HCT116 (cell line): Measurements from ENCODE around the gene KCNH2.

ENCODE experiments used
- CTCF ChIP-seq, 3 experiments: fragments of 200-600 bp in 1 of 3; sonication (generic) in 1 of 3; IDR thresholded peaks in 2 of 3; conservative IDR thresholded peaks in 1 of 3; 2 replicates each; pipeline ENCODE4 v1.5.1; 2012 to 2017; ENCODE audit warnings: low read depth in 2 of 3, low read length in 2 of 3, antibody characterized with exemption in 1 of 3, borderline replicate concordance in 1 of 3, control low read depth in 1 of 3, mild to moderate bottlenecking in 1 of 3, mixed read lengths in 1 of 3, mixed run types in 1 of 3, moderate library complexity in 1 of 3; ENCODE audit not compliant: insufficient read depth in 1 of 3
- EGR1 ChIP-seq: IDR thresholded peaks from 2 replicates; pipeline ENCODE4 v1.6.1; 2012; ENCODE audit warnings: low read depth
- EZH2 ChIP-seq: fragments of 200-600 bp; sonication (generic); IDR thresholded peaks from 2 replicates; pipeline ENCODE4 v1.6.1; 2017; ENCODE audit warnings: antibody characterized with exemption, mixed run types
- EZH2phosphoT487 ChIP-seq: fragments of 200-600 bp; IDR thresholded peaks from 2 replicates; pipeline ENCODE4 v1.6.1; 2018; ENCODE audit warnings: antibody characterized with exemption, borderline replicate concordance
- MAX ChIP-seq: IDR thresholded peaks from 2 replicates; pipeline ENCODE4 v1.6.1; 2012
- POLR2A ChIP-seq: IDR thresholded peaks from 2 replicates; pipeline ENCODE4 v1.7.0; 2011; ENCODE audit warnings: borderline replicate concordance; ENCODE audit not compliant: insufficient read depth, insufficient read length; ENCODE audit errors: extremely low read depth
- POLR2AphosphoS5 ChIP-seq: IDR thresholded peaks from 2 replicates; pipeline ENCODE4 v1.6.1; 2011; ENCODE audit warnings: mild to moderate bottlenecking, low read depth, low read length, moderate library complexity
- REST ChIP-seq: IDR thresholded peaks from 2 replicates; pipeline ENCODE4 v1.6.1; 2012; ENCODE audit warnings: low read depth
- ZNF274 ChIP-seq: fragments of 200-500 bp; sonication (Bioruptor generic); IDR thresholded peaks from 2 replicates; pipeline ENCODE4 v1.6.1; 2014; ENCODE audit warnings: mild to moderate bottlenecking, low read depth, low read length, inconsistent platforms

- TF ChIP-seq EZH2 (no peak), ZNF274 (no peak), CTCF (IDR thresholded peaks at IDR 0.05 in 2 of 3, conservative IDR thresholded peaks at IDR 0.05 in 1 of 3; ENCODE audit: borderline replicate concordance in 1 of 3, insufficient read depth in 1 of 3, low read depth in 2 of 3, low read length in 2 of 3) (no peak), POLR2AphosphoS5 (no peak), EZH2phosphoT487 (no peak), MAX (no peak), POLR2A (no peak), REST (no peak), EGR1 (no peak)
Observed at GRCh38 chr7:150943453-150943814, 34.7 kb downstream of the KCNH2 start.
